ENCODE results near the gene XK.
"Not testable (repeated sequence)": the region's sequence is repeated elsewhere in the genome, so short reads cannot be mapped to it uniquely, and the experiment has no call there.

The XK gene, protein sequence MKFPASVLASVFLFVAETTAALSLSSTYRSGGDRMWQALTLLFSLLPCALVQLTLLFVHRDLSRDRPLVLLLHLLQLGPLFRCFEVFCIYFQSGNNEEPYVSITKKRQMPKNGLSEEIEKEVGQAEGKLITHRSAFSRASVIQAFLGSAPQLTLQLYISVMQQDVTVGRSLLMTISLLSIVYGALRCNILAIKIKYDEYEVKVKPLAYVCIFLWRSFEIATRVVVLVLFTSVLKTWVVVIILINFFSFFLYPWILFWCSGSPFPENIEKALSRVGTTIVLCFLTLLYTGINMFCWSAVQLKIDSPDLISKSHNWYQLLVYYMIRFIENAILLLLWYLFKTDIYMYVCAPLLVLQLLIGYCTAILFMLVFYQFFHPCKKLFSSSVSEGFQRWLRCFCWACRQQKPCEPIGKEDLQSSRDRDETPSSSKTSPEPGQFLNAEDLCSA

GRCh38 chrX:37685381-37686359 lies at the start of gene XK:
XK (plus strand) TSS chrX:37685791; CDS start chrX:37685962, 171 bp downstream.
- no peak for FAIRE-seq

DNA sequence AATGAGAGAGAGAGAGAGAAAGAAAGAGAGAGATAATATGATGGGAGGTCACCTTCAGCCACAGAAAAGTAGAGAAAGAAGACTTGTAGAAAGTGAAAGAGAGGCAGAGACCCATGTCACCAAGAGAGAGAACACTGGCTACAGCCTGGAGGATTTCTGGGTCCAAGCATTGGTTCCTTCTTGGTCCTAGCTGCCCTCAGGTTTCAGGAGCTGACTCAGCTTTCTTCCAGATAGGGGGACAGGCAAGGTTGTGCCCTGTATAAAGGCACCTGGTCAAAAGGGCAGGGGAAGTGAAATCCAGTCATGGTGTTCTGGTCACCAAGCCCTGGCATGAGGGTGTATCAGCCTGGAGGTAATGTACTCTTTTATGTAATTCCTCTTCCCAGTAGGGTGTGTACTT lies 47.5 kb upstream of the XK start:
- FAIRE-seq = no peak

DNA sequence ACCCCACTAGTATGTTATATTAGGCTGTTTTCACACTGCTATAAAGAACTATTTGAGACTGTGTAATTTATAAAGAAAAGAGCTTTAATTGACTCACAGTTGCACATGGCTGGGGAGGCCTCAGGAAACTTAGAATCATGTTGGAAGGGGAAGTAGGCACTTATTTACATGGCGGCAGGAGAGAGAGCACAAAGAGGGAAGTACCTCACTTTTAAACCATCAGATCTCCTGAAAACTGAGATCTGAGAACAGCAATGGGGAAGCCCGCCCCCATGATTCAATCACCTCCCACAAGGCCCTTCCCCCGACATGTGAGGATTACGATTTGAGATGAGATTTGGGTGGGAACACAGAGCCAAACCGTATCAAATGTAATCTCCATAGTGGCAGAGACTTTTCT lies 45.4 kb upstream of the XK start:
- no peak for FAIRE-seq

GRCh38 chrX:37641859-37642258 lies 43.7 kb upstream of the XK start:
- no peak for FAIRE-seq

DNA sequence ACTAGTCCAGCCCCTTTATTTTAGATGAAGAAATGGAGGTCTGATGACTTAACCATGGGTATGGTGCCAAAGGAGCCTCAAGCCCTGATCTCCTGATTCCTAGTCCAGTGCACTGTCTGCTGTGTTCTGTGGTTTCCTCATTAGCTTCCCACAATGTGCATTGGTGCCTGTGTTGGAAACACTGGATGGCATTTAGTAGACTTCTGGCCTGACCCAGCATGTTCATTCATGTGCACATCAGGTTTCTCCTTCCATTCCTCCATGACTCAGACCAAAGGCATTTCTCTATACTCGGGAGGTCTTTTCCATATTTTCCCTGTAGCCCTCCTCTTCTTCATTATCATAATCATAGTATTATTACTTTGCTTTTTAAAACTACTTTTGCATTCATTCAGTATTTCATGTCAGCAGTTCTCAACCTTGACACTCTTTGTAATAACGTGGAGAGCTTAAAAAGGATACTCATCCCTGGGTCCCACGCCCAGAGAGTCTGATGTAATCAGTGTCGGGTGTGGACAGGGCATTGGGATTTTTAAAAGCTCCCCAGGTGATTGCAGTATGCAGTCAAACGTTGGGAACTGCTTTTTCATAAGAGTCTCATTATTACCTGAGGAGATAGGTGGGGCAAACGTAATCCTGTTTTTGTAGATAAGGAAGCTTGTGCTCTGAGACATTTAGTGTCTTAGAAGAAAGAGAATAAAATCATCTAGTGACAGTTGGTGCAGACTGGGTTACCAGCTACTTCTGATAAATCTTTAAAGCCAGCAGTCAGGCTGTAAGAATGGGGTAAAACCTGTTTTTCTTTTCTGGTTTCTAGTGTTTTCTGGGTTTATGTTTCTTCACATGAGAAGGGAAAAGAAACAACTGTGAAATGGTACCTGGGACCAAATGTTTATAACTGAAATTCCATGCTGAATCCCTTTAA lies 40.9 kb upstream of the XK start:
- FAIRE-seq = no peak

DNA sequence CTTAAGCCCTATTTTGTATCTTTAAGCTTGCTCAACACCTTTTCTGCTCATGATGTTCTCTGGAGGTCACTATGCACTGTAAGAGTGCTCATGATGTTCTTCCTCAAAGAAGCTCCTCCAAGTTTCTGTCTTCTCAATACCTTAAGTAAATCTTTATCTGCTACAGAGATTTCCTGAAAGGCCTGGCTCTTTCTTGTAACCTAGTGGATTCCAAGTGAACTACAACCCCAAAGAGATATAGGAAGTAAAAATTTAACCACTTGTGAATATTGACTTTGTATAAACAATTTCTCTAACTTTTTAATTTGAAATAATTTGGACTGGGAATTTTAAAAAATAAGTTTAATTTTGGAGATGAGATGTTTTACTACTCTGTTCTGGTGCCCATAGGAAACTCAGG lies 39.3 kb upstream of the XK start:
- no peak for FAIRE-seq

DNA sequence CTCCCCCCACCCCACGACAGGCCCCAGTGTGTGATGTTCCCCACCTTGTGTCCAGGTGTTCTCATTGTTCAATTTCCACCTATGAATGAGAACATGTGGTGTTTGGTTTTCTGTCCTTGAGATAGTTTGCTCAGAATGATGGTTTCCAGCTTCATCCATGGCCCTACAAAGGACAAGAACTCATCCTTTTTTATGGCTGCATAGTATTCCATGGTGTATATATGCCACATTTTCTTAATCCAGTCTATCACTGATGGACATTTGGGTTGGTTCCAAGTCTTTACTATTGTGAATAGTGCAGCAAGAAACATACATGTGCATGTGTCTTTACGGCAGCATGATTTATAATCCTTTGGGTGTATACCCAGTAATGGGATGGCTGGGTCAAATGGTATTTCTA lies 34.7 kb upstream of the XK start:
- FAIRE-seq = not testable (repeated sequence)

DNA sequence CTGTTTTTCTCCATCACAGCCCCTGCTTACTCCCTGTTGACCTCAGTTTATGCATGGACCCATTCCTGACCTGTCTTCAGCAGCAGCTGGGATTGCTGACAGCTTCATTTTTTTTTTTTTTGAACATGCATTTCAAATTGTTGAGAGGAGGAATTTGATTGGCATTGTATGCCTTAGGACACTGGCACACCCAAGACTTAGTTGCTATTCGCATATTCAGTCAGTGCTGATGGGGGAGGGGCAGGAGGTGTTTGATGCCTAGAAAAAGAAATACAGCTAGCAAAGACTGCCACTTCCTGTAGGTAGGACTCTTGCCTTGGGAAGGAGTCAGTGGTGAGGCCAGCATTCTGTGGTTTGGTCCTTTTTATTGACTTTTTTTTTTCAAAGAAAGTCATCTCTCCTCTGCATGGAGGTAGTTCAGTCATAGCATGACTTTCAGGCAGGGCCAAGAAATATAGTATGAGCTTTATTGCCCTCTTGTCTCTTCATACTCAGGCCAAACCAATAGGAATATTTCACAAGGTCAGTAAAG lies 33.6 kb upstream of the XK start:
- no peak for FAIRE-seq

DNA sequence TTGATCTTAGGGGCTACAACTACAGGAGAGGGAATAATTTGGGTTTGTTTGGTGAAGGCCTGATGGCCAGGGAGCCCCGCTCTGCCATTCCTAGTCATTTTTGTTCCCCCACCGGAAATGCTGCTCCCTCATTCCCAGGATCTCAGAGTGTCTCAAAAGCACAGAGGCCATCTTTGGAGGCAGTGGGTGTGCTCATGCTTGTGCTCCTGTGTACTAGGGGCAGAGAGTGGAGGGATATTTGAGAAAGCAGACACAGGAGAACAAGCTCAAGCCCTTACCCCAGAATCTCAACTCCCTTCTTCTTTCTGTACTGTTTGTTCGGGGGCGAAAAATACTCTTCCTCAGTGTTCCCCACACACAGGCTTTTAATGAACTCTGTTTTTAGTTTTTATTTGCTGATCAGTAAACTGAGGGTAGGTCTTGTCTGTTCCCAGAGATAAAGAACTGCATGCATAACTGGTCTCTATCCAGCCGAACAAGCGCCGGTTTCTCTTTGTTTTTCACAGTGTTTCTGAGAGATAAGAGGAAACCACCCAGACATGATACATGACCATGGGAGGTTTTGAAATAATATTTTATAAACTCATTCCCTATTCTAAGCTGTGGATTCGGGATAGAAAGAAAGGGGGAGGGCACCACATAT lies 32.9 kb upstream of the XK start:
- no peak for FAIRE-seq

DNA sequence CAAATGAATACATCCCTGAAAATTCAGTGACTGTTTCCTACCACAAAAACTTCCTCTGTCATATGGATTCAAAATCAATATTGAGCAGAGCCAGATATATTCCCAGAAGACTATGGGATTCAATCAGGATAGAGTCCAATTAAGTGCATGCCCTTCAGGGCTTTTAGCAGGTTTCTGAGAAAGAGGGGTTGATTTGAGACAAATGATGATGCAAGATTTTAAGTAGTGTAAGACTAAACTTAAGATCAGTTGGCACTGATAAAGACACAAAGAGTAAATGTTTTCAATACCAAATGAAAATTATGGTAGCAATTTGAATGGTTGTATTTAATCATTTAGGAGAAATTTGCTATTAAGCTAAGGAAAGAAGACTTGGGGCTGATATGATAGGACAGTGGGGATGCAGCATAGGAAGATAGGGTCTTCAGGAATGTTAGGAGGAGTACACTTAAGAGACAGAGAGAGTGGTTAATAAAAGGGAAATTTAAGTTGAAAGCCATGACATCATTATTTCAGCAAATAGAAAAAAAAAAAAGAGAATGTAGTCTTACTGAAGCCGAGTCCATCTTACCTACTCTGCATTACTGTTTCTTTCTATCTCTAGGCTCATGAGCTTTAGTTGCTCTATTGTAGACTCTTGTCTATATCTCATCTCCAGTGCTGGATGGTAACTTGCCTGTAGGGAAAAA lies 32.0 kb upstream of the XK start:
- FAIRE-seq = no peak

GRCh38 chrX:37658343-37659030 lies 27.1 kb upstream of the XK start:
- no peak for FAIRE-seq

- no peak for FAIRE-seq
Observed at GRCh38 chrX:37659047-37659446, 26.5 kb upstream of the XK start.

DNA sequence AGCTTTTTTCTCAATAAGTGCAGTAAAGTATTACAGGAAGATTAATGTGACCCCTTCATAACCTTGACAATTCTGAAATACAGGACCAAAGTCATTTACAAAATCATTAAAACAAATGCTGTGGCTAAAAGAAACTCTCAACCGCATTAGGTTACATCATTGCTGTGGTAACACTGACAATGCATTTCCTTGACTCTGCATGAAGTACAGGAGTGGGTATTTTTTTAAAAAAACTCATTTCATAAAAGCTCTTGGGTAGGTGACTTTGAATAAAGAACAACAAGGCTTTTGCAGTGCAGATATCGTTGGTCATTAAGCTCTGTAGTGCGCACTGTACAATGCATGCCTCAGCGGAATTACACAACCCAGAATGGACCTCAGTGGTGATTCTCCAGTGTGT lies 23.4 kb upstream of the XK start:
- no peak for FAIRE-seq

GRCh38 chrX:37666516-37666915 lies 19.1 kb upstream of the XK start:
- no peak for FAIRE-seq

GRCh38 chrX:37667141-37667540 lies 18.4 kb upstream of the XK start:
- FAIRE-seq = no peak

GRCh38 chrX:37672563-37672962 lies 13.0 kb upstream of the XK start:
- no peak for FAIRE-seq

GRCh38 chrX:37676811-37677210 lies 8.8 kb upstream of the XK start:
- no peak for FAIRE-seq

- FAIRE-seq = no peak
Observed at GRCh38 chrX:37677243-37677642, 8.3 kb upstream of the XK start.

DNA sequence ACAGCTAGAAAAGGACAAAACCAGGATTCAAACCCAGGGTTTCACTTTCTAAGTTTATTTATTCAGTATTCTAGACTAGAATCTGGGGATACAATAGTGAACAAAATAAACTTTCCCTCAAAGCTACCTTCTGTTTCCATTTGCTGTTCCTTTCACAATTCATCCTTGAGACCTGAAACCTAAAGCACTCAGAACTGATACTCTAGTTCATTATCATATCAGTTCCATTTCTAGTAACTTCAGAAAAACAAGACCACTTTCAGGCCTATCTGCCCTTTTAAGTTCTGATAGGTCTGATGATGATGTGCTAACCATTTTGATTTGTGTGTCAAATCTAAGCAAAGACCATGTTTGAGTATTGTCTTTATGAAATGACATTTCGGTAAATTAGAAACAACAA lies 7.8 kb upstream of the XK start:
- FAIRE-seq = no peak

DNA sequence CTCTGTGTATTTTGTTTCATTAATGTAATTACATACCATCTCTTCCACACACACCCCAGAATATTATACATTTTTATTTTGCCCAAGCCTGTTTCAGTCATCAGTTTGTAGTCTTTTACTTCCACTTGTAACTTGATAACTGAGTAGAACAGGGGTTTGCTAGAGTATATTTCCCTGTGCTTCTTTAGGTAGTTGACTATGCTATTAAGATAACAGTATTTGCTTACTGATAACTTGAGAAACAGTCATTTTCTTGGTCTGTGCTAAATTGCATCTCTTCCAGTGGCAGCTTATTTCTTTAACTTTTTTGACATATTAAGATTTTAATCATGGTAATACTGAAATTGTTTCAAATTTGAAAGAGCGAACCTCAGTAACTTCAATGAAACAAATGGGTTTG lies 7.0 kb upstream of the XK start:
- FAIRE-seq = no peak

DNA sequence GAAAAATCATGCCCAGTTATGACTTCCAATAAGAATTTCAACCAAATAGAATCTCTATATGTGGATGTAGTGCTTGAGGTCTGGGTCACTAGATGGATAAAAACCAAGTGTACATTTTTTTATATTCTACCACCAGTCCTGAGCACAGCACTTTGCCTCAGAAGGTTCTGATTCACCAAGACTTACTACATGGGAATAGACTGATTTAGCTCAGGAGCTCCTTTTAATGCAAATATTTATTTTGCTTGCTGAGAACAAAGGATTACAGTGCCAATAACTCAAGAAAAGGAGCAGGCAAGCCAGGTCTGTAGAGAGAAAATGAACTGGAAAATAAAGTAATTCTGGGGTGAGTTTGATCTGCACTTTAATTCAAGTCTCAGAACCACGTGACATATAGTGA lies 6.4 kb upstream of the XK start:
- no peak for FAIRE-seq

Measured in G401.6 (cell line).